ENCODE data around the gene TUT4. TPM values are rescaled to one million over a fixed set of nuclear protein-coding genes. Genes with fewer than 3 reads are reported as not detected.

Gene TUT4
- total RNA-seq, 1 donor = 44.2 TPM

DNA sequence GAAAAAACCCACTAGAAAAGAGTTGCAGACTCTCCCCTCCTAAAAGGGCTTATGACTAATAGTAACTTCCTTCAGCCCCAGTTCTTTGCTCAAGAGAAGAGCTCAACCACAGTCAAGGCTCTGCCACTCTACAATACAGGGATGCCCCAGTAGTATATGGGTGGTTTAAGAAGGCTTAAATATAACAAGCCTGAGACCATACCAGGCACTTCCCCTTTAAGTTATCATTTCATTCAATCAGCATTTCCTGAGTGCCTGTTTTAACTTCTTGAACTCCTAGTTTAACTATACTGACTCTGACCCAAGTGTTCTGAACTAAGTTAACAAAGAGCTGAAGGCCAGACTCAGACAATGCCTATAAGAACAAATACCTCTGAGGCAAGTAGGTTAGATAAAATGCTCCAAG, 128.7 kb downstream of the TUT4 start:
- Histone ChIP-seq H3K27me3 (ENCODE audit: insufficient read depth, low read length) (no peaks in the 10 kb centered on the region), H3K4me1 (ENCODE audit: insufficient read depth, low read length) (peaks cover 28% of the 10 kb centered on the region), H2AFZ (ENCODE audit: low read length) (no peak overlapping the region), H3K36me3 (ENCODE audit: insufficient read depth, low read length) (peaks cover 19% of the 10 kb centered on the region), H3K9me3 (ENCODE audit: low read depth, low read length) (no peaks in the 10 kb centered on the region), H3K4me3 (ENCODE audit: insufficient read depth, low read length) (no peak overlapping the region), H3K27ac (ENCODE audit: low read depth, low read length) (no peak overlapping the region), H3K79me2 (ENCODE audit: insufficient read depth, low read length) (no peaks in the 10 kb centered on the region), H3K4me2 (ENCODE audit: insufficient read depth, low read length) (no peak overlapping the region), H4K20me1 (ENCODE audit: insufficient read depth, low read length) (no peaks in the 10 kb centered on the region)
- DNase-seq (ENCODE audit: insufficient read length, low spot score, missing footprints) = no peak
- TF ChIP-seq, protein P1, sequence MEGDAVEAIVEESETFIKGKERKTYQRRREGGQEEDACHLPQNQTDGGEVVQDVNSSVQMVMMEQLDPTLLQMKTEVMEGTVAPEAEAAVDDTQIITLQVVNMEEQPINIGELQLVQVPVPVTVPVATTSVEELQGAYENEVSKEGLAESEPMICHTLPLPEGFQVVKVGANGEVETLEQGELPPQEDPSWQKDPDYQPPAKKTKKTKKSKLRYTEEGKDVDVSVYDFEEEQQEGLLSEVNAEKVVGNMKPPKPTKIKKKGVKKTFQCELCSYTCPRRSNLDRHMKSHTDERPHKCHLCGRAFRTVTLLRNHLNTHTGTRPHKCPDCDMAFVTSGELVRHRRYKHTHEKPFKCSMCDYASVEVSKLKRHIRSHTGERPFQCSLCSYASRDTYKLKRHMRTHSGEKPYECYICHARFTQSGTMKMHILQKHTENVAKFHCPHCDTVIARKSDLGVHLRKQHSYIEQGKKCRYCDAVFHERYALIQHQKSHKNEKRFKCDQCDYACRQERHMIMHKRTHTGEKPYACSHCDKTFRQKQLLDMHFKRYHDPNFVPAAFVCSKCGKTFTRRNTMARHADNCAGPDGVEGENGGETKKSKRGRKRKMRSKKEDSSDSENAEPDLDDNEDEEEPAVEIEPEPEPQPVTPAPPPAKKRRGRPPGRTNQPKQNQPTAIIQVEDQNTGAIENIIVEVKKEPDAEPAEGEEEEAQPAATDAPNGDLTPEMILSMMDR (IDR thresholded peaks at IDR 0.05; ENCODE audit: extremely low read depth, low read depth, low read length) = no peak

DNA sequence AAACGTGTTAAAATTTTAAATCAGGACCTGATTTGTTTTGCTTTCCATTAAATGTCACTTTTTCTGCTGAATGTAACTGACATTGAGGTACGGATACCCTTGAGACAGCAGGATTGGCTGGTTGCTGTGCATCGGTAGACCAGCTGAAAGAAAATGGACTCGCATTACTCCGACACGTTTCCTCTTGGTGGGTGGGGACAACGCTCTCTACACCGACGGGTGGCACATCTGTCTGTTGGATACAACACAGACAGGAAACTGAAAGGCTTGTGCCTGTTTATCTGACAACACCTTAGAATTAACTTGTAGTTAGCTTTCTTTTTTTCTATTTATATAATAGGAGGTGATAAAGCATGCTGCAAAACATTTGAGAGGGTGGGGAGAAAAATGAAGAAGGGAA, 129.1 kb downstream of the TUT4 start:
- no peaks in the 10 kb centered on the region for H4K20me1 ChIP-seq (ENCODE audit: insufficient read depth, low read length)
- H3K4me3 ChIP-seq (ENCODE audit: insufficient read depth, low read length) = no peak overlapping the region
- H3K36me3 ChIP-seq (ENCODE audit: insufficient read depth, low read length) = peaks cover 22% of the 10 kb centered on the region
- H3K4me2 ChIP-seq (ENCODE audit: insufficient read depth, low read length) = no peak overlapping the region
- DNase-seq (ENCODE audit: insufficient read length, low spot score, missing footprints) = no peak
- TF ChIP-seq, protein P1 (IDR thresholded peaks at IDR 0.05; ENCODE audit: extremely low read depth, low read depth, low read length) = no peak
- no peak overlapping the region for H2AFZ ChIP-seq (ENCODE audit: low read length)
- H3K4me1 ChIP-seq (ENCODE audit: insufficient read depth, low read length) = peaks cover 28% of the 10 kb centered on the region
- no peaks in the 10 kb centered on the region for H3K79me2 ChIP-seq (ENCODE audit: insufficient read depth, low read length)
- H3K27me3 ChIP-seq (ENCODE audit: insufficient read depth, low read length) = no peaks in the 10 kb centered on the region
- no peaks in the 10 kb centered on the region for H3K9me3 ChIP-seq (ENCODE audit: low read depth, low read length)
- H3K27ac ChIP-seq (ENCODE audit: low read depth, low read length) = no peak overlapping the region

DNA sequence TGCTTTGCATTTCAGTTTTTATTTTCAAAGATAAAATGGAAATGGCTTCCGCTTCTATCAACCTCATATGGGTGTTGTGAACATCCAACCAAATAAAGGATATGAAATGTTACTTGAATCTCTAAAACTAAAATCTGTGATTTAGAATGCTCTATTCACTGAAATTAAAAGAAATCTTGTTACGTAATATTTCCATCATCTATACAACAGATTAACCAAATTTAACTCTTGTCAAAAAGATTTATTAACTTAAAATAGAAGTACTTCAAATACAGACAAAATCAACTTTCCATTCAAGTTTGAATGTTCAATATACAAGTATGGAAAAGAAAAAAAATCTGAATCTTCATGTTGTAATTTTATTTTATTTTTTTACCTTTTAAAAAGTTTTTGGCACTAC, 129.8 kb downstream of the TUT4 start:
- DNase-seq (ENCODE audit: insufficient read length, low spot score, missing footprints) = no peak
- TF ChIP-seq, protein P1 (IDR thresholded peaks at IDR 0.05; ENCODE audit: extremely low read depth, low read depth, low read length) = no peak
- H3K4me1 ChIP-seq (ENCODE audit: insufficient read depth, low read length) = peaks cover 28% of the 10 kb centered on the region
- no peaks in the 10 kb centered on the region for H3K79me2 ChIP-seq (ENCODE audit: insufficient read depth, low read length)
- H3K27me3 ChIP-seq (ENCODE audit: insufficient read depth, low read length) = no peaks in the 10 kb centered on the region
- no peaks in the 10 kb centered on the region for H4K20me1 ChIP-seq (ENCODE audit: insufficient read depth, low read length)
- H2AFZ ChIP-seq (ENCODE audit: low read length) = no peak overlapping the region
- no peaks in the 10 kb centered on the region for H3K9me3 ChIP-seq (ENCODE audit: low read depth, low read length)
- H3K27ac ChIP-seq (ENCODE audit: low read depth, low read length) = no peak overlapping the region
- no peak overlapping the region for H3K4me3 ChIP-seq (ENCODE audit: insufficient read depth, low read length)
- no peak overlapping the region for H3K4me2 ChIP-seq (ENCODE audit: insufficient read depth, low read length)
- peaks cover 29% of the 10 kb centered on the region for H3K36me3 ChIP-seq (ENCODE audit: insufficient read depth, low read length)

DNA sequence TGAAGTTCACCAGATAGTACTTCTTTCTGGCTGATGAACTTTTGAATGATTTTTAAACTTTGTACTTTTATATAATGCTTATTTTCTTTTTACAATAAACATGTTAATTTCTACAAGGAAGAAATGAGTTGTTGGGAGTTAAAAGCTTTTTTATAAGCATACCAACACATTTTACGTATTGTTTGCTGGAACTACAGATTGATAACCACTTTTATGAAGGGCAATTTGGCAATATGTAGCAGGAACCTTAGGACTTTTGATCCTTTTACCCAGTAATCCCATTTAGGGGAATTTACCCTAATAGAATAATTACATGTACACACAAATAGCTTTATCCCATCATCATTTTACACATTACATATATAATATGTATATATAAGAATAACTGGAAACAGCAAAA, 132.2 kb downstream of the TUT4 start:
- H3K27me3 ChIP-seq (ENCODE audit: insufficient read depth, low read length) = no peaks in the 10 kb centered on the region
- peaks cover 44% of the 10 kb centered on the region for H3K36me3 ChIP-seq (ENCODE audit: insufficient read depth, low read length)
- no peak for DNase-seq (ENCODE audit: insufficient read length, low spot score, missing footprints)
- TF ChIP-seq, protein P1 (IDR thresholded peaks at IDR 0.05; ENCODE audit: extremely low read depth, low read depth, low read length) = no peak
- H3K27ac ChIP-seq (ENCODE audit: low read depth, low read length) = no peak overlapping the region
- no peak overlapping the region for H3K4me2 ChIP-seq (ENCODE audit: insufficient read depth, low read length)
- no peaks in the 10 kb centered on the region for H4K20me1 ChIP-seq (ENCODE audit: insufficient read depth, low read length)
- no peaks in the 10 kb centered on the region for H3K9me3 ChIP-seq (ENCODE audit: low read depth, low read length)
- H3K4me1 ChIP-seq (ENCODE audit: insufficient read depth, low read length) = peaks cover 15% of the 10 kb centered on the region
- no peak overlapping the region for H3K4me3 ChIP-seq (ENCODE audit: insufficient read depth, low read length)
- H2AFZ ChIP-seq (ENCODE audit: low read length) = no peak overlapping the region
- no peaks in the 10 kb centered on the region for H3K79me2 ChIP-seq (ENCODE audit: insufficient read depth, low read length)
